IMR-90 (cell line): ENCODE results near the gene DENND2D. TPM values are rescaled to one million over a fixed set of nuclear protein-coding genes. Genes with fewer than 3 reads are reported as not detected.
A peak's percentile ranks its signal among the peaks of the same experiment; 100 is the strongest.

Source experiments
- ATAC-seq: fragments of 200-7000 bp; cut with Tn5 transposase; 2 replicates; pipeline ENCODE4 v1.9.1; 2020; ENCODE audit warnings: low read depth, mild to moderate bottlenecking, moderate library complexity
- BruUV-seq: library from RNA; stranded (reverse); fragments of 400-500 nt; replicated peaks from 2 replicates; lab custom pipeline; 2021; lab: Mats Ljungman, UMichigan
- CTCF ChIA-PET: fragments of 300-600 bp; formaldehyde crosslinking; extraction: SDS; loops from one replicate; lab custom pipeline; 2021; ENCODE audit warnings: antibody characterized with exemption; lab: Yijun Ruan, JAX
- POLR2A ChIA-PET: fragments of 300-600 bp; sonication (Branson Sonifier 250); formaldehyde crosslinking; loops from one replicate; lab custom pipeline; 2022; ENCODE audit warnings: antibody characterized with exemption; ENCODE audit not compliant: unreplicated experiment; lab: Charles Lee
- DNase-seq: peaks from one replicate; pipeline ENCODE4 v3.0.0; 2013
- H2AFZ ChIP-seq: replicated peaks from 2 replicates; pipeline ENCODE3; 2013; ENCODE audit warnings: low read length, mild to moderate bottlenecking; ENCODE audit not compliant: poor library complexity
- H2AK5ac ChIP-seq: 2 replicates; pipeline ENCODE4 v1.6.1; 2013; ENCODE audit warnings: low read depth, low read length, inconsistent platforms
- H2AK9ac ChIP-seq: replicated peaks from 2 replicates; pipeline ENCODE3; 2013; ENCODE audit warnings: mild to moderate bottlenecking, low read depth, low read length, moderate library complexity; ENCODE audit not compliant: poor library complexity
- H2BK120ac ChIP-seq: 2 replicates; pipeline ENCODE4 v1.6.1; 2013; ENCODE audit warnings: low read depth, low read length, inconsistent platforms
- H2BK15ac ChIP-seq: 3 replicates; pipeline ENCODE4 v1.6.1; 2013; ENCODE audit warnings: low read depth, low read length, inconsistent platforms
- H2BK20ac ChIP-seq: 2 replicates; pipeline ENCODE4 v1.6.1; 2013; ENCODE audit warnings: low read depth, mild to moderate bottlenecking, inconsistent platforms, low read length, moderate library complexity
- H2BK5ac ChIP-seq: 2 replicates; pipeline ENCODE4 v1.6.1; 2013; ENCODE audit warnings: mild to moderate bottlenecking, low read depth, low read length, inconsistent platforms; ENCODE audit not compliant: poor library complexity, severe bottlenecking
- H3K14ac ChIP-seq: replicated peaks from 2 replicates; pipeline ENCODE4 v1.6.1; 2013; ENCODE audit warnings: low read depth, low read length, inconsistent platforms
- H3K18ac ChIP-seq: 2 replicates; pipeline ENCODE4 v1.6.1; 2013; ENCODE audit warnings: low read depth, low read length, control low read depth
- H3K23ac ChIP-seq: 2 replicates; pipeline ENCODE4 v1.6.1; 2013; ENCODE audit warnings: low read depth, low read length, inconsistent platforms
- H3K27ac ChIP-seq: 2 replicates; pipeline ENCODE4 v1.5.1; 2013; ENCODE audit warnings: mild to moderate bottlenecking, control low read depth, low read length; ENCODE audit not compliant: insufficient read depth
- H3K27me3 ChIP-seq: 2 replicates; pipeline ENCODE4 v1.6.1; 2013; ENCODE audit warnings: low read length; ENCODE audit not compliant: control insufficient read depth, insufficient read depth
- H3K36me3 ChIP-seq: 2 replicates; pipeline ENCODE4 v1.6.1; 2013; ENCODE audit warnings: low read length, mixed read lengths; ENCODE audit not compliant: control insufficient read depth, insufficient read depth
- H3K4ac ChIP-seq: 2 replicates; pipeline ENCODE4 v1.6.1; 2013; ENCODE audit warnings: low read depth, low read length, inconsistent platforms
- H3K4me1 ChIP-seq: 2 replicates; pipeline ENCODE4 v1.6.1; 2013; ENCODE audit warnings: low read length, mixed read lengths; ENCODE audit not compliant: control insufficient read depth, insufficient read depth
- H3K4me2 ChIP-seq: 2 replicates; pipeline ENCODE4 v1.6.1; 2013; ENCODE audit warnings: low read depth, mild to moderate bottlenecking, control low read depth, low read length, moderate library complexity
- H3K4me3 ChIP-seq: 2 replicates; pipeline ENCODE4 v1.5.1; 2013; ENCODE audit warnings: low read depth, mild to moderate bottlenecking, control low read depth, low read length, moderate library complexity; ENCODE audit not compliant: insufficient read depth
- H3K56ac ChIP-seq: 2 replicates; pipeline ENCODE4 v1.6.1; 2013; ENCODE audit warnings: low read length, inconsistent platforms; ENCODE audit not compliant: insufficient read depth; ENCODE audit errors: extremely low read depth
- H3K79me1 ChIP-seq, 2 experiments: 2 replicates each; pipeline ENCODE4 v1.6.1; 2013; ENCODE audit warnings: low read length in 2 of 2, inconsistent platforms in 1 of 2, low read depth in 1 of 2
- H3K9ac ChIP-seq: 2 replicates; pipeline ENCODE4 v1.6.1; 2013; ENCODE audit warnings: low read depth, low read length, control low read depth
- H3K9me1 ChIP-seq: 2 replicates; pipeline ENCODE4 v1.6.1; 2013; ENCODE audit warnings: low read length, inconsistent platforms; ENCODE audit not compliant: insufficient read depth
- H3K9me3 ChIP-seq: 2 replicates; pipeline ENCODE4 v1.6.1; 2013; ENCODE audit warnings: low read length; ENCODE audit not compliant: control insufficient read depth, insufficient read depth
- H4K20me1 ChIP-seq: 2 replicates; pipeline ENCODE4 v1.6.1; 2013; ENCODE audit warnings: low read length, inconsistent platforms; ENCODE audit not compliant: insufficient read depth
- H4K5ac ChIP-seq: 2 replicates; pipeline ENCODE4 v1.6.1; 2013; ENCODE audit warnings: mild to moderate bottlenecking, low read depth, low read length, control low read depth
- H4K8ac ChIP-seq, 2 experiments: 2 replicates each; pipeline ENCODE4 v1.6.1; 2013; ENCODE audit warnings: low read depth in 2 of 2, low read length in 2 of 2, control low read depth in 1 of 2, inconsistent platforms in 1 of 2
- H4K91ac ChIP-seq: 2 replicates; pipeline ENCODE4 v1.6.1; 2013; ENCODE audit warnings: low read depth, low read length, inconsistent platforms; ENCODE audit not compliant: insufficient read depth
- BHLHE40 ChIP-seq: fragments of 150-350 bp; IDR thresholded peaks from 2 replicates; pipeline ENCODE4 v1.6.1; 2016; ENCODE audit warnings: mild to moderate bottlenecking, low read depth, low read length
- MAZ ChIP-seq: IDR thresholded peaks from 2 replicates; pipeline ENCODE4 v1.6.1; 2012; ENCODE audit warnings: low read depth, mild to moderate bottlenecking, low read length, improper control_type of control experiment, moderate library complexity, borderline replicate concordance
- NFE2L2 ChIP-seq: fragments of 150-350 bp; IDR thresholded peaks from 2 replicates; pipeline ENCODE4 v1.6.1; 2016; ENCODE audit warnings: low read depth, mild to moderate bottlenecking, low read length
- RCOR1 ChIP-seq: IDR thresholded peaks from 2 replicates; pipeline ENCODE4 v1.6.1; 2012; ENCODE audit warnings: mild to moderate bottlenecking, low read length, improper control_type of control experiment; ENCODE audit not compliant: insufficient replicate concordance
- SMC3 ChIP-seq: fragments of 150-350 bp; IDR thresholded peaks from 2 replicates; pipeline ENCODE4 v1.6.1; 2016; ENCODE audit warnings: low read depth, mild to moderate bottlenecking, antibody characterized with exemption, low read length, moderate library complexity
- WGBS, 2 experiments: methylation state at CpG; one replicate each; pipeline versions ENCODE4 v1.1.5 to v1.1.7; 2013; ENCODE audit warnings: missing lambda C conversion rate in 2 of 2; ENCODE audit not compliant: insufficient read length in 1 of 2; ENCODE audit errors: extremely low coverage in 2 of 2; 5-methylcytosine and 5-hydroxymethylcytosine counted together
- dilution Hi-C: fragments of 300-500 bp; cut with HindIII; formaldehyde crosslinking; loops from one replicate; pipeline ENCODE4 v1.14.3; 2018; ENCODE audit warnings: low sequenced_read_pairs; ENCODE audit not compliant: unreplicated experiment
- in situ Hi-C: fragments of 300-500 bp; cut with MboI; formaldehyde crosslinking; loops from 3 replicates; pipeline ENCODE4 v1.14.3; 2019; ENCODE audit warnings: low sequenced_read_pairs, inconsistent platforms, mixed read lengths
- intact Hi-C: fragments of 100-400 bp; cut with micrococcal nuclease; formaldehyde crosslinking; loops from 2 replicates; pipeline ENCODE4 v1.10.0; 2022
- polyA plus RNA-seq, 3 experiments: library from polyadenylated mRNA; depleted of rRNA; stranded (reverse); fragments of >200 nt; gene quantifications; 2 replicates each; pipeline ENCODE4 v1.2.3, GENCODE V29; 2012; ENCODE audit warnings: low replicate concordance in 1 of 3
- total RNA-seq: library from RNA; depleted of rRNA; stranded (reverse); fragments of >200 nt; gene quantifications from 2 replicates; pipeline ENCODE4 v1.2.3, GENCODE V29; 2012
- TF ChIP-seq, protein P1 (sequence below): fragments of 150-350 bp; IDR thresholded peaks from 2 replicates; pipeline ENCODE4 v1.6.1; 2017; ENCODE audit warnings: mild to moderate bottlenecking, antibody characterized with exemption, low read length, low read depth

The DENND2D gene
- total and polyA plus RNA-seq, 2 of the 4 experiments (the other 2 are of a cell fraction) = 0.86 to 0.90 TPM

DNA sequence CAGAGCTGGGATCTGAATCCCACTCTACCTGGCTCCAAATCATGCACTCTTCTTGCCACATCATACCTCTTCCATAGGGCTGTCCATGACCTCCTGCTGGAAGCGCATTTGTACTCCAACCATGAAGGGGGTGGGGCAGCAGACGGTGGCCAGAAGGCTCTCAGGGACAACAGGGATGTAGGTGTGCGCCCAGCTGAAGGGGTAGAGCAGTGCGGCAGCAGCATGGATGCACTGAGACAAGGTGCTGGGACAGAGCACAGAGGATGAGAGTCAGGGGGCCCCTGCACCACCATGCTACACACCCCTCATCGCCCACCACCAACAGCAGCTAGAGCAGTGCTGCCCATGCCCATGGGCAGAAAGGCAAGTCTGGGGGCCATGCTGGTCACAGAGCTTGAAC, 8.4 kb downstream of the DENND2D start:
- peak overlapping the region; percentile 87 for H2AK9ac ChIP-seq
- no CpG with 5 or more reads among the region's 5 CpGs for WGBS, 2 experiments
- peak overlapping the region; percentile 79 for H3K18ac ChIP-seq
- no peak for ATAC-seq
- H3K9me1 ChIP-seq = peaks cover 20% of the 10 kb centered on the region
- ChIA-PET POLR2A (no interaction called here), CTCF (interaction anchor here (1.0 kb wide), 2 partner anchors 9 to 65 kb away, joined by 3 to 4 read pairs; no protein-coding TSS in a partner anchor)
- H2AFZ ChIP-seq = peak overlapping the region; percentile 46
- in situ Hi-C loops = no loop called here
- TF ChIP-seq MAZ = no peak
- no peak for TF ChIP-seq RCOR1
- TF ChIP-seq, protein P1, sequence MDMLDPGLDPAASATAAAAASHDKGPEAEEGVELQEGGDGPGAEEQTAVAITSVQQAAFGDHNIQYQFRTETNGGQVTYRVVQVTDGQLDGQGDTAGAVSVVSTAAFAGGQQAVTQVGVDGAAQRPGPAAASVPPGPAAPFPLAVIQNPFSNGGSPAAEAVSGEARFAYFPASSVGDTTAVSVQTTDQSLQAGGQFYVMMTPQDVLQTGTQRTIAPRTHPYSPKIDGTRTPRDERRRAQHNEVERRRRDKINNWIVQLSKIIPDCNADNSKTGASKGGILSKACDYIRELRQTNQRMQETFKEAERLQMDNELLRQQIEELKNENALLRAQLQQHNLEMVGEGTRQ = no peak
- TF ChIP-seq SMC3 = no peak
- no peak for TF ChIP-seq BHLHE40
- no peak for TF ChIP-seq NFE2L2
- no peaks in the 10 kb centered on the region for H3K9me3 ChIP-seq
- H3K4me3 ChIP-seq = no peak overlapping the region
- peak overlapping the region; percentile 75 for H4K91ac ChIP-seq
- H3K27me3 ChIP-seq = 0 out of 2 replicates have a peak, but pooled peaks cover 2% of the 10 kb centered on the region
- peak overlapping the region; percentile 88 for H3K4ac ChIP-seq
- no peak for DNase-seq
- peak overlapping the region; percentile 92 for H2BK120ac ChIP-seq
- peak overlapping the region; percentile 79; the same call in 1 of the 2 replicates for H3K27ac ChIP-seq
- H3K4me1 ChIP-seq = peaks cover 35% of the 10 kb centered on the region
- peak overlapping the region; percentile 63 for H3K23ac ChIP-seq
- H4K8ac ChIP-seq = peak overlapping the region; percentile 33 to 66; a peak in 3 of 4 replicates
- dilution Hi-C loops = no loop called here
- no peak overlapping the region for H3K9ac ChIP-seq
- 0 out of 4 replicates have a peak, but pooled peaks cover 0 to 5% of the 10 kb centered on the region in 2 experiments for H3K79me1 ChIP-seq
- BruUV-seq = no TSS peak
- H3K56ac ChIP-seq = peak overlapping the region; percentile 34; the same call in 1 of the 2 replicates
- peak overlapping the region; percentile 98 for H2BK20ac ChIP-seq
- H4K5ac ChIP-seq = peak overlapping the region; percentile 76
- H3K14ac ChIP-seq = peak overlapping the region; percentile 79; the same call in 1 of the 2 replicates
- H2BK15ac ChIP-seq = peak overlapping the region; percentile 75; the same call in 2 of the 3 replicates
- no peak overlapping the region for H3K4me2 ChIP-seq
- peaks cover 3% of the 10 kb centered on the region for H3K36me3 ChIP-seq
- H4K20me1 ChIP-seq = no peaks in the 10 kb centered on the region
- peak overlapping the region; percentile 92 for H2AK5ac ChIP-seq
- intact Hi-C loops = no loop called here
- peak overlapping the region; percentile 84 for H2BK5ac ChIP-seq
